B cell (primary cell): ENCODE measurements around the gene PPP1R14B. TPM values are rescaled to one million over a fixed set of nuclear protein-coding genes. Genes with fewer than 3 reads are reported as not detected.

ENCODE experiments used
- ATAC-seq: fragments of 200-7000 bp; cut with Tn5 transposase; one replicate; pipeline ENCODE4 v1.10.0; 2021; ENCODE audit warnings: low read depth, mild to moderate bottlenecking, moderate number of reproducible peaks, moderate library complexity
- CTCF ChIA-PET: fragments of 350-600 bp; sonication (Branson Sonifier 250); formaldehyde crosslinking; loops from one replicate; lab custom pipeline; 2021; ENCODE audit warnings: antibody characterized with exemption, inconsistent platforms; lab: Charles Lee
- POLR2A ChIA-PET: fragments of 350-600 bp; sonication (Branson Sonifier 250); formaldehyde crosslinking; loops from one replicate; lab custom pipeline; 2021; ENCODE audit warnings: antibody characterized with exemption; lab: Charles Lee
- DNase-seq: peaks from one replicate; pipeline ENCODE4 v3.0.0; 2013
- H2AFZ ChIP-seq: 2 replicates; pipeline ENCODE4 v1.6.1; 2012; ENCODE audit warnings: mild to moderate bottlenecking, low read depth, low read length; ENCODE audit not compliant: insufficient read depth, poor library complexity, severe bottlenecking
- H3K27ac ChIP-seq, 2 donors: 1 replicate in 1 of 2; 2 replicates in 1 of 2; pipeline ENCODE4 v1.5.1; 2012 to 2013; ENCODE audit warnings: low read length in 2 of 2, mild to moderate bottlenecking in 2 of 2, moderate library complexity in 1 of 2
- H3K27me3 ChIP-seq, 4 experiments: fragments of 200-600 bp in 1 of 4; sonication (generic) in 1 of 4; replicated peaks in 1 of 4; 1 replicate in 2 of 4; 2 replicates in 2 of 4; pipeline versions ENCODE4 v1.6.1 to v1.7.0; 2013 to 2016; ENCODE audit warnings: low read length in 3 of 4, mild to moderate bottlenecking in 2 of 4, mixed read lengths in 1 of 4, moderate library complexity in 1 of 4; ENCODE audit not compliant: insufficient read depth in 4 of 4, control insufficient read depth in 3 of 4; ENCODE audit errors: control extremely low read depth in 1 of 4
- H3K36me3 ChIP-seq, 2 experiments: replicated peaks in 1 of 2; 1 replicate in 1 of 2; 2 replicates in 1 of 2; pipeline versions ENCODE4 v1.6.1 to v1.7.1; 2013; ENCODE audit warnings: low read length in 1 of 2; ENCODE audit not compliant: insufficient read depth in 2 of 2, control insufficient read depth in 1 of 2; ENCODE audit errors: control extremely low read depth in 1 of 2, extremely low read depth in 1 of 2
- H3K4me1 ChIP-seq, 2 donors: fragments of 200-600 bp in 1 of 2; sonication (generic) in 1 of 2; 1 replicate in 1 of 2; 2 replicates in 1 of 2; pipeline versions ENCODE4 v1.5.1 to v1.6.1; 2013 to 2017; ENCODE audit warnings: low read length in 2 of 2; ENCODE audit not compliant: control insufficient read depth in 2 of 2, insufficient read depth in 2 of 2
- H3K4me2 ChIP-seq: replicated peaks from 2 replicates; pipeline ENCODE3; 2012; ENCODE audit warnings: mild to moderate bottlenecking, low read depth, low read length; ENCODE audit not compliant: poor library complexity, severe bottlenecking
- H3K4me3 ChIP-seq, 5 experiments: fragments of 200-600 bp in 1 of 5; sonication (generic) in 1 of 5; 1 replicate in 3 of 5; 2 replicates in 2 of 5; pipeline versions ENCODE4 v1.5.1 to v1.7.0; 2011 to 2016; ENCODE audit warnings: low read length in 4 of 5, mild to moderate bottlenecking in 4 of 5, low read depth in 2 of 5, control low read depth in 1 of 5, moderate library complexity in 1 of 5; ENCODE audit not compliant: insufficient read depth in 1 of 5; ENCODE audit errors: control extremely low read depth in 1 of 5, extremely low read depth in 1 of 5
- H3K79me2 ChIP-seq: fragments of 200-600 bp; sonication (generic); one replicate; pipeline ENCODE4 v1.6.0; 2016; ENCODE audit warnings: low read length; ENCODE audit not compliant: control insufficient read depth, insufficient read depth
- H3K9ac ChIP-seq: fragments of 200-600 bp; sonication (generic); 2 replicates; pipeline ENCODE4 v1.6.1; 2017; ENCODE audit warnings: mild to moderate bottlenecking, low read length, moderate library complexity
- H3K9me3 ChIP-seq, 3 donors: one replicate each; pipeline versions ENCODE4 v1.6.1 to v1.7.1; 2013; ENCODE audit warnings: low read length in 2 of 3; ENCODE audit not compliant: control insufficient read depth in 2 of 3, insufficient read depth in 1 of 3; ENCODE audit errors: control extremely low read depth in 1 of 3
- H4K20me1 ChIP-seq: 2 replicates; pipeline ENCODE4 v1.6.0; 2012; ENCODE audit warnings: mild to moderate bottlenecking, low read length; ENCODE audit not compliant: insufficient read depth, control insufficient read depth, poor library complexity, severe bottlenecking
- H3K27ac Mint-ChIP-seq: one replicate; pipeline ENCODE4 v1.8.0; 2021; ENCODE audit warnings: mixed read lengths
- H3K27me3 Mint-ChIP-seq: one replicate; pipeline ENCODE4 v1.8.0; 2021; ENCODE audit warnings: mixed read lengths
- H3K4me1 Mint-ChIP-seq: one replicate; pipeline ENCODE4 v1.8.0; 2021; ENCODE audit warnings: mixed read lengths
- H3K4me3 Mint-ChIP-seq: one replicate; pipeline ENCODE4 v1.8.0; 2021; ENCODE audit warnings: mixed read lengths
- H3K9me3 Mint-ChIP-seq: one replicate; pipeline ENCODE4 v1.8.0; 2022; ENCODE audit warnings: mixed read lengths; ENCODE audit not compliant: insufficient read depth
- EZH2 ChIP-seq: IDR thresholded peaks from 2 replicates; pipeline ENCODE4 v1.6.1; 2012; ENCODE audit warnings: borderline replicate concordance, low read depth, mild to moderate bottlenecking, moderate library complexity, low read length; ENCODE audit not compliant: insufficient read depth, poor library complexity, severe bottlenecking
- WGBS: methylation state at CpG from one replicate; pipeline ENCODE4 v1.1.5; 2013; ENCODE audit warnings: missing lambda C conversion rate; ENCODE audit not compliant: insufficient coverage; 5-methylcytosine and 5-hydroxymethylcytosine counted together
- intact Hi-C: fragments of 100-400 bp; cut with micrococcal nuclease; formaldehyde crosslinking; loops from one replicate; pipeline ENCODE4 v1.10.0; 2022
- polyA plus RNA-seq: library from polyadenylated mRNA; depleted of rRNA; stranded (reverse); fragments of >200 nt; gene quantifications from 2 replicates; pipeline ENCODE4 v1.2.3, GENCODE V29; 2012
- total RNA-seq, 2 donors: library from RNA; stranded (reverse); fragments of 120-200 nt in 1 of 2; gene quantifications; 1 replicate in 1 of 2; 2 replicates in 1 of 2; pipeline versions ENCODE4 v1.2.3 to v1.2.4, GENCODE V29; 2013 to 2022
- TF ChIP-seq, protein P1 (sequence below): fragments of 200-600 bp; IDR thresholded peaks from one replicate; pipeline ENCODE4 v1.8.0; 2022; ENCODE audit warnings: antibody characterized with exemption, mild to moderate bottlenecking

The PPP1R14B gene
- total and polyA plus RNA-seq, 2 donors (not counting 1 experiment from before 2014, with no cell fraction given): 41.2 to 51.0 TPM

GRCh38 chr11:64268893-64269539 is 22.3 kb upstream of the PPP1R14B start:
- Histone ChIP-seq H3K4me2 (peak overlapping the region; percentile 92), H3K27me3 (no peaks in the 10 kb centered on the region), H3K4me1 (peaks cover 14 to 29% of the 10 kb centered on the region in 2 donors), H3K27ac (peak overlapping the region; percentile 89 to 91), H2AFZ (peak overlapping the region; percentile 75), H3K36me3 (no peaks in the 10 kb centered on the region), H3K79me2 (no peaks in the 10 kb centered on the region), H3K9ac (peak overlapping the region; percentile 76), H3K9me3 (peaks cover 0 to 3% (median 0%) of the 10 kb centered on the region in 3 donors), H3K4me3 (peak overlapping the region; percentile 40 to 96 (median 83)), H4K20me1 (no peaks in the 10 kb centered on the region)
- TF ChIP-seq, protein P1, sequence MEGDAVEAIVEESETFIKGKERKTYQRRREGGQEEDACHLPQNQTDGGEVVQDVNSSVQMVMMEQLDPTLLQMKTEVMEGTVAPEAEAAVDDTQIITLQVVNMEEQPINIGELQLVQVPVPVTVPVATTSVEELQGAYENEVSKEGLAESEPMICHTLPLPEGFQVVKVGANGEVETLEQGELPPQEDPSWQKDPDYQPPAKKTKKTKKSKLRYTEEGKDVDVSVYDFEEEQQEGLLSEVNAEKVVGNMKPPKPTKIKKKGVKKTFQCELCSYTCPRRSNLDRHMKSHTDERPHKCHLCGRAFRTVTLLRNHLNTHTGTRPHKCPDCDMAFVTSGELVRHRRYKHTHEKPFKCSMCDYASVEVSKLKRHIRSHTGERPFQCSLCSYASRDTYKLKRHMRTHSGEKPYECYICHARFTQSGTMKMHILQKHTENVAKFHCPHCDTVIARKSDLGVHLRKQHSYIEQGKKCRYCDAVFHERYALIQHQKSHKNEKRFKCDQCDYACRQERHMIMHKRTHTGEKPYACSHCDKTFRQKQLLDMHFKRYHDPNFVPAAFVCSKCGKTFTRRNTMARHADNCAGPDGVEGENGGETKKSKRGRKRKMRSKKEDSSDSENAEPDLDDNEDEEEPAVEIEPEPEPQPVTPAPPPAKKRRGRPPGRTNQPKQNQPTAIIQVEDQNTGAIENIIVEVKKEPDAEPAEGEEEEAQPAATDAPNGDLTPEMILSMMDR: no peak
- no peak for TF ChIP-seq EZH2
- no peaks in the 10 kb centered on the region for H3K27me3 Mint-ChIP-seq
- peak overlapping the region; percentile 100 for H3K4me3 Mint-ChIP-seq
- ChIA-PET CTCF (interaction anchor here (0.8 to 5.7 kb wide), 7 partner anchors 12 to 64 kb away, joined by 3 to 73 read pairs (median 11); partner anchors contain the start of genes CATSPERZ, ESRRA, FERMT3 and PLCB3), POLR2A (interaction anchor here (0.6 to 4.6 kb wide), 13 partner anchors 15 to 1624 kb away, joined by 3 to 67 read pairs (median 7); partner anchors contain the start of genes BAD, CCDC88B, FERMT3 and GPR137)
- ATAC-seq (peak; percentile 0), DNase-seq (no peak)
- H3K4me1 Mint-ChIP-seq: peaks cover 19% of the 10 kb centered on the region
- WGBS: under 1% methylated on average over 34 of the region's 34 CpGs
- peak overlapping the region; percentile 99 for H3K27ac Mint-ChIP-seq
- H3K9me3 Mint-ChIP-seq: no peaks in the 10 kb centered on the region
- intact Hi-C loops: loop anchor here (1.0 kb wide), 6 partner anchors 18 to 84 kb away; partner anchors contain the start of genes FKBP2, NUDT22, PLCB3 and TRPT1
